NCI-H1105 (cell line): ENCODE measurements around the gene POU2AF1.

Source experiments
- DNase-seq: peaks from one replicate; lab custom pipeline; 2025; lab: John Stamatoyannopoulos, UW

Gene POU2AF1

DNA sequence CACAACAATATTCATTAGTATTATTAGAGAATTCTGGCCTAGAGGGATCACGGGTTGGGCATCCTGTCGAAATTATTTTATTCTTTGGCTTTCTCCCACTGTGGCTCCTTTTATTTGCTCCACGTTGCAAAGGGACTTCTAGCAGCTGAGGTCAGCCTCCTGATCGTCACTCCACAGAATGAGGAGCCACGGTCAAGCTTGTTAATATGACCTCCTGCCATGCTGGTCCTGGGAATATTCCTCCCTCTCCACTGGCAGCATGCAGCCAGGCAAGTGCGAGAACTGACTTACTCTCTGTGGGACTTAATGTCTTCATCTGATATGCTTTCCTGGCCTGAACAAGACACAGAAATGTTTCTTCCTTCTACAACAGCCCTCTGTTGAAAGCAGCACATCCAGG lies 59.8 kb downstream of the POU2AF1 start:
- DNase-seq, result no peak

DNA sequence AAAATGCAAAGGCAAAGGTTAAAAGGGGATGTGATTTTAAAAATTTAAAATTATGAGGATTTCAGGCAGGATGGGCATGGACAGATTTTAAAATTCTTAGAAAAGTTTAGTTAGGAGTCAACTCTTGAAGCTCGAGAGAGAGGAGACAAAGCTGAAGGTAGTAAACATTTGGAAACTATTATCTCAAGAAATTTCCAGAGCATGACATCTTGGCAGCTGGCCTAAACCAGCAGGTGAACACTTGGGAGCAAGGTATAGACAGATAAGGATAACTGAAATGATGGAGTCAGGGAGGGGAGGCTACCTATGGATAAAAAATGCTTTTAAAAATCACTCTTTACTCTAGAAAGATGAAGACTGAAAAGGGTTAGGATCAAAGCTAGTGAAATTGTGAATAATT lies 67.0 kb downstream of the POU2AF1 start:
- DNase-seq, result peak; percentile 38

DNA sequence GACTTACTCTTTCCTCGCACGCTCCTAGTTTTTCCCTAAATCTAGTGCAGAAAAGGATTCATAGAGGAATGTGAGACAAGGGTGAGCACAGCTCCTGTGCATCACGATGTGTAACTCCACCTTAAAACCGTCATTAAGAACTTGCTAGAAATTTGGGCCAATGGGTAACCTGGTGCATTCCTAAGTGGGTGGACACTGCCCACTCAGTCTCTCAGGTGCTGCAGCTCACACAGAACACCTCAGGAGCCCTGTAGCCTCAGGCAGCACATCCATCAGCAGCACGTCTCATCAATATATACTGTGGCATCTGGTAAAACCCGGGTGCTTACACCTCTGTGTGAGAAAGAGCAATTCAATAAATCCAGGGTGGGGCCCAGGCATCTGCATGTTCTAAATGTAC lies 68.4 kb downstream of the POU2AF1 start:
- no peak for DNase-seq

- DNase-seq, result peak; percentile 89
Observed at GRCh38 chr11:111310088-111310487, 69.0 kb downstream of the POU2AF1 start.

- no peak for DNase-seq
Observed at GRCh38 chr11:111309215-111309915, 69.7 kb downstream of the POU2AF1 start.

- DNase-seq, result peak; percentile 97
Observed at GRCh38 chr11:111308140-111308539, 70.9 kb downstream of the POU2AF1 start.

DNA sequence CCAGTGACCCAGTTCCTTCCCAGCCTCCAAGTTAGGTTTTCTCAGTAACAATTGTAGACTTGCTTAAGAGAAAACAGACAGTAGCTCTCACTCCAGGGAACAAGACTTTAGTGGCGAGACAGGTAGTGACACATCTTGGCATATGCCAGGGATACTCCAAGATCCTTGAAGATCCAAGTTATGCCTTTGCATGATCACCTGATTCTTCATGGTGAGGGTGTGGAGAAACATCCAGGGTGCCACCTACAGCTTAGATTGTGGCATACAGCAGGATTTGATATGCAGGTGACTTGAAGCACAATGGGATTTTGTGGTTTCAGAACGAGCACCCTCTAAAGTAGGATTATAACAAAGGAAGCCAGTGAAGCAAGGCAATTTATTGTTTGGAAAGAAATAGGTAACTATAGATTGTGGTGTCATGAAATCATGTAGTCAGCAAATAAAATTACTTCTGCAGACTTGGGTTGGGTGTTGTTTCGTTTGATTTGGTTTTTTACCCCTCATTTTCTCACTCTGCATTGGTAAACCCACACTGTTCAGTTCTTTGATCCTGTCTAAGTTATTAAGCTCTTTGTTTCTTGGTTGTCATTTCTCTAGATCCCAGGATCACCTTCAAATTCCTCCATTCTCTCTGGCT lies 71.5 kb downstream of the POU2AF1 start:
- peak; percentile 65 for DNase-seq

DNA sequence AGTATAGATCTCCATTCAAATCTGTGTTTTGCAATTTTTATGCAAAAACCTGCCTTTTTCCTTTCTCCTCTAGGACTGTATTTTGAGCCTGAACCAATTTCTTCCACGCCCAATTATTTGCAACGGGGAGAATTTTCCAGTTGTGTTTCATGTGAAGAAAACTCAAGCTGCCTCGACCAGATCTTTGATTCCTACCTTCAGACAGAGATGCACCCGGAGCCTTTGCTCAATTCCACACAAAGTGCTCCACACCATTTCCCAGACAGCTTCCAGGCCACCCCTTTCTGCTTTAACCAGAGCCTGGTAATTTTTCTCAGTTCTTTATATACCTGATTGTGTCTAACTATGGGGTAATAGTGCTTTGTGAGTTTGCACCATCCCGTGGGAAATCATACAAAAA lies 72.8 kb downstream of the POU2AF1 start:
- DNase-seq, result no peak

GRCh38 chr11:111305876-111306275 lies 73.2 kb downstream of the POU2AF1 start:
- no peak for DNase-seq

DNA sequence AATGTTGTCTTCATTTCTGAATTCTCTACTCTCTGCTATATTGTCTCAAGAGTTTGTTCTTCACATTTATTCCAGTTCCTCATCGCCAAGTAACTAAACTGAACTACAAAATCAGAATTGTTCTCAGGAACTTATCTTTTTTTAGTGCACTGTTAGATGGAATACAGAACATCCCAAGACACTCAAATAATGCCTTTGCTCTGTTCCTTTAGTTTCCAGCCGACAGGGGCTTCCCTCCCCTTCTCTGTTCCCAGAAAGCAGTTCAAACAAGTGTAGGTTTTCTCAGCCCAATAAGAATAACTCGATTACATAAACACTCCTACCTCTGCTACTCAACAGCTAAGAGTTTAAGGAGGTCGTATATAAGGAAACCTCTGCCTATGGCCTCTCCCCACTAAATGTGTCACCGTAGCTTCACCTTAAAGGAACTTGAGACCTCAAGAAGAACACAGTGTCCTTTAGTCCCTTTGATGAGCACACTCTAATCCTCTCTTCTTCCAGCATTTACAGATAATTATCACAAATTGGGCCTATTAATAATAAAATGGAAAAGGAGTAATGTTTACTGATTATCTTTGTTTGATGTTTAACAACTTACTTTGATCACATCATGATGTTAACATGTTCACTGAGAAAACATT lies 73.8 kb downstream of the POU2AF1 start:
- peak; percentile 16 for DNase-seq

DNA sequence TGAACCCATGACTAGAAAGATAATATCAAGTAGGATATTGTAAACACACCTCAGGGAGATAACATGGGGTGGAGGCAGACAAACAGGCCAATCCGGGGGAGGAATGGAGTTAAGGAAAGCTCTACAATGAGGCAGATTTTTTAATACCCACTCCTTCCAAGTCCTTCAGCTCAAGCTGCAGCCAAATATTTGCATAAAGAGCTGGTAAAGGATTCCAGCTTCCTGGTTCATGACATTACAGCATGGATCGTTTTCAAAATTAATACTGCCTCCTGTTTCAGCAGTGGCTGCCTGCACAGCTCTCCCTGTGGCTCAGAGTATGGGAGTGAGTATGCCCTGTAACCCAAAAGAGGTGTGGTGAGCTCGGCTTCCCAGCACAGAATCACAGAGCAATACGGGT lies 75.6 kb downstream of the POU2AF1 start:
- DNase-seq, result peak; percentile 51

GRCh38 chr11:111302298-111302697 lies 76.8 kb downstream of the POU2AF1 start:
- peak; percentile 46 for DNase-seq
